ENCODE measurements around the gene ZDHHC11B.
"Not testable (repeated sequence)": the region's sequence is repeated elsewhere in the genome, so short reads cannot be mapped to it uniquely, and the experiment has no call there.

ZDHHC11B gene

GRCh38 chr5:766666-767431, 17.7 kb downstream of the ZDHHC11B start:
- DNase-seq (ENCODE audit: low spot score): no peak

- no peak for DNase-seq (ENCODE audit: low spot score)
Observed at GRCh38 chr5:765948-766631, 18.4 kb downstream of the ZDHHC11B start.

- DNase-seq (ENCODE audit: low spot score): no peak
Observed at GRCh38 chr5:763998-764781, 20.3 kb downstream of the ZDHHC11B start.

GRCh38 chr5:763397-763796, 21.1 kb downstream of the ZDHHC11B start:
- no peak for DNase-seq (ENCODE audit: low spot score)

- not testable (repeated sequence) for DNase-seq (ENCODE audit: low spot score)
Observed at GRCh38 chr5:762996-763395, 21.5 kb downstream of the ZDHHC11B start.

- DNase-seq (ENCODE audit: low spot score): no peak
Observed at GRCh38 chr5:761854-762710, 22.4 kb downstream of the ZDHHC11B start.

GRCh38 chr5:761059-761771, 23.3 kb downstream of the ZDHHC11B start:
- DNase-seq (ENCODE audit: low spot score): no peak

GRCh38 chr5:760363-761058, 24.0 kb downstream of the ZDHHC11B start:
- no peak for DNase-seq (ENCODE audit: low spot score)

- DNase-seq (ENCODE audit: low spot score): no peak
Observed at GRCh38 chr5:759781-760362, 24.7 kb downstream of the ZDHHC11B start.

- DNase-seq (ENCODE audit: low spot score): no peak
Observed at GRCh38 chr5:759111-759751, 25.3 kb downstream of the ZDHHC11B start.

- no peak for DNase-seq (ENCODE audit: low spot score)
Observed at GRCh38 chr5:758698-759053, 25.9 kb downstream of the ZDHHC11B start.

- no peak for DNase-seq (ENCODE audit: low spot score)
Observed at GRCh38 chr5:757931-758697, 26.4 kb downstream of the ZDHHC11B start.

- no peak for DNase-seq (ENCODE audit: low spot score)
Observed at GRCh38 chr5:757346-757930, 27.1 kb downstream of the ZDHHC11B start.

- no peak for DNase-seq (ENCODE audit: low spot score)
Observed at GRCh38 chr5:756865-757345, 27.6 kb downstream of the ZDHHC11B start.

GRCh38 chr5:756171-756570, 28.4 kb downstream of the ZDHHC11B start:
- no peak for DNase-seq (ENCODE audit: low spot score)

- DNase-seq (ENCODE audit: low spot score): not testable (repeated sequence)
Observed at GRCh38 chr5:754143-754632, 30.3 kb downstream of the ZDHHC11B start.

GRCh38 chr5:753567-754142, 30.9 kb downstream of the ZDHHC11B start:
- not testable (repeated sequence) for DNase-seq (ENCODE audit: low spot score)

Data from kidney tubule cell (primary cell).